ENCODE results near the gene SAPCD2.
A peak's percentile ranks its signal among the peaks of the same experiment; 100 is the strongest.
"Not testable (repeated sequence)": the region's sequence is repeated elsewhere in the genome, so short reads cannot be mapped to it uniquely, and the experiment has no call there.

The SAPCD2 gene

DNA sequence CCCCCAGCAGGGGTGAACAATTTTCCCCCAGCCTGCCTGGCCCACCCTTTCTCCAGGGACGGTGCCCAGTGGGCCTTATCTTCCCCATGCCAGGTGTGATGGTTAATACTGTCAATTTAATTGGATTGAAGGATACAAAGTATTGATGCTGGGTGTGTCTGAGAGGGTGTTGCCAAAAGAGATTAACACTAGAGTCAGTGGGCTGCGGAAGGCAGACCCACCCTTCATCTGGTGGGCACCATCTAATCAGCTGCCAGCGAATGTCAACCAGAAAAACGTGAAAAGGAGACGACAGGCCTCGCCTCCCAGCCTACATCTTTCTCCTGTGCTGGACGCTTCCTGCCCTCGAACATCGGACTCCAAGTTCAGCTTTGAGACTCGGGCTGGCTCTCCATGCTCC lies 32.9 kb downstream of the SAPCD2 start:
- in situ Hi-C loops (cut with HindIII; ENCODE audit: low sequenced_read_pairs), result loop anchor here (25.0 kb wide), 1 partner anchor 250 kb away; the partner anchor contains the start of genes CCDC183 and TMEM141
- TF ChIP-seq, protein P1, sequence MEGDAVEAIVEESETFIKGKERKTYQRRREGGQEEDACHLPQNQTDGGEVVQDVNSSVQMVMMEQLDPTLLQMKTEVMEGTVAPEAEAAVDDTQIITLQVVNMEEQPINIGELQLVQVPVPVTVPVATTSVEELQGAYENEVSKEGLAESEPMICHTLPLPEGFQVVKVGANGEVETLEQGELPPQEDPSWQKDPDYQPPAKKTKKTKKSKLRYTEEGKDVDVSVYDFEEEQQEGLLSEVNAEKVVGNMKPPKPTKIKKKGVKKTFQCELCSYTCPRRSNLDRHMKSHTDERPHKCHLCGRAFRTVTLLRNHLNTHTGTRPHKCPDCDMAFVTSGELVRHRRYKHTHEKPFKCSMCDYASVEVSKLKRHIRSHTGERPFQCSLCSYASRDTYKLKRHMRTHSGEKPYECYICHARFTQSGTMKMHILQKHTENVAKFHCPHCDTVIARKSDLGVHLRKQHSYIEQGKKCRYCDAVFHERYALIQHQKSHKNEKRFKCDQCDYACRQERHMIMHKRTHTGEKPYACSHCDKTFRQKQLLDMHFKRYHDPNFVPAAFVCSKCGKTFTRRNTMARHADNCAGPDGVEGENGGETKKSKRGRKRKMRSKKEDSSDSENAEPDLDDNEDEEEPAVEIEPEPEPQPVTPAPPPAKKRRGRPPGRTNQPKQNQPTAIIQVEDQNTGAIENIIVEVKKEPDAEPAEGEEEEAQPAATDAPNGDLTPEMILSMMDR (IDR thresholded peaks at IDR 0.05; ENCODE audit: low read depth, low read length, missing control alignments), result no peak
- no peak overlapping the region for H3K4me3 ChIP-seq (ENCODE audit: low read depth, low read length)
- no peak for DNase-seq (ENCODE audit: low read depth)

DNA sequence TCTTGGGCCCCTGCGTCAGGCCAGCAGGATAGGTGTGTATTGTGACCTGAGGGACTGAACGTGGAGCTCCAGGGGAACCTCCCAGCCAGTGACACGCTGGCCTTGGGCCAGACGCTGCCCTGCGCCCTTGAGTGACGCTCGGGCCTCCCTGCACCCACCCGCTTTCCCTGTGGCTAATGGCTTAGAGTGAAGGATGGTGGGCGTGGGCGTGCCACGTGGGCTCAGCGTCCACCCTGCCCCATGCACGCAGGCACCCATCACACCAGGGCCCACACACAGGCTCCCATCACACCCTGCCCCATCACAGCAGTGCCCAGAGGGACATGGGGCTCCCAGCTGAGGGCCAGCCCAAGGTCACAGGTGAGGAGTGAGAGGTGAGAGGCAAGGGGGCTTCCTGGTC lies 33.3 kb downstream of the SAPCD2 start:
- in situ Hi-C loops (cut with HindIII; ENCODE audit: low sequenced_read_pairs), result loop anchor here (25.0 kb wide), 1 partner anchor 250 kb away; the partner anchor contains the start of genes CCDC183 and TMEM141
- TF ChIP-seq, protein P1 (IDR thresholded peaks at IDR 0.05; ENCODE audit: low read depth, low read length, missing control alignments), result no peak
- no peak overlapping the region for H3K4me3 ChIP-seq (ENCODE audit: low read depth, low read length)
- DNase-seq (ENCODE audit: low read depth), result no peak

DNA sequence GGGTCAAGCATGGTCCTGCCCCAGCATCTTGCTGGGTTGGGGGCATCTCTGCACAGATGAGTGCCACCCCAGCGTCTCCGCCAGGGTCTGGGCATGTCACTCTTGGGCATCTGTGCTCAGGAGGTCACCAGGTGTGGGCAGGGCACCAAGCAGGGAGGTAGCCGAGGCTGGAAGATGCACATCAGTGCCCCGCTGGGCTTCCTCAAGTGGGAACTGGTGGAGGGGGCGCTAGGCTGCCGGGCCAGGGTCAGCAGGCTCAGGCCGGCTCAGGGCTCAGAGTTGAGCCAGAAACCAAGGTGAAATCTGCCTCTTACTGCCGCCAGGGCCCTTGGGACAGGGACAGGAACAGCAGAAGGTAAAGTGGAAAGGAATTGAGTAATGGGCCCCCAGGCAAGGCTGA lies 34.4 kb downstream of the SAPCD2 start:
- no peak for DNase-seq (ENCODE audit: low read depth)
- H3K4me3 ChIP-seq (ENCODE audit: low read depth, low read length), result no peak overlapping the region
- in situ Hi-C loops (cut with HindIII; ENCODE audit: low sequenced_read_pairs), result loop anchor here (25.0 kb wide), 1 partner anchor 249 kb away; the partner anchor contains the start of genes CCDC183 and TMEM141
- TF ChIP-seq, protein P1 (IDR thresholded peaks at IDR 0.05; ENCODE audit: low read depth, low read length, missing control alignments), result no peak

DNA sequence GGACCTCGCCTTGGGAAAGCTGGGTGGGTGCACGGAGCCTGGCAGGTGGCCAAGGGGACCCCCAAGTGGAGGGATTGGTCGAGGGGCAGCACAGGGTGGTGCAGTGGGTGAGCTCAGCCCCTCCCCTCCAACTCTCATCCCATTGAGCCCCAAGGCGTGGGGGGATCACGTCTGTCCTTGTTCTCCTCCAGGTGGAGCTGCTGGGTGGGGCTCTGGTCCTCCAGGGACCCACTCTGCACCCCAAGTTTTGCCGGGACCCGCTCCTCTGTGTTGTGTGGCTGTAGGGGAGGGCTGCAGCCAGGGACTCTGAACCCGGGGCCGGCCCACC lies 34.9 kb downstream of the SAPCD2 start:
- H3K4me3 ChIP-seq (ENCODE audit: low read depth, low read length), result no peak overlapping the region
- DNase-seq (ENCODE audit: low read depth), result no peak
- TF ChIP-seq, protein P1 (IDR thresholded peaks at IDR 0.05; ENCODE audit: low read depth, low read length, missing control alignments), result no peak
- in situ Hi-C loops (cut with HindIII; ENCODE audit: low sequenced_read_pairs), result loop anchor here (25.0 kb wide), 1 partner anchor 248 kb away; the partner anchor contains the start of genes CCDC183 and TMEM141

DNA sequence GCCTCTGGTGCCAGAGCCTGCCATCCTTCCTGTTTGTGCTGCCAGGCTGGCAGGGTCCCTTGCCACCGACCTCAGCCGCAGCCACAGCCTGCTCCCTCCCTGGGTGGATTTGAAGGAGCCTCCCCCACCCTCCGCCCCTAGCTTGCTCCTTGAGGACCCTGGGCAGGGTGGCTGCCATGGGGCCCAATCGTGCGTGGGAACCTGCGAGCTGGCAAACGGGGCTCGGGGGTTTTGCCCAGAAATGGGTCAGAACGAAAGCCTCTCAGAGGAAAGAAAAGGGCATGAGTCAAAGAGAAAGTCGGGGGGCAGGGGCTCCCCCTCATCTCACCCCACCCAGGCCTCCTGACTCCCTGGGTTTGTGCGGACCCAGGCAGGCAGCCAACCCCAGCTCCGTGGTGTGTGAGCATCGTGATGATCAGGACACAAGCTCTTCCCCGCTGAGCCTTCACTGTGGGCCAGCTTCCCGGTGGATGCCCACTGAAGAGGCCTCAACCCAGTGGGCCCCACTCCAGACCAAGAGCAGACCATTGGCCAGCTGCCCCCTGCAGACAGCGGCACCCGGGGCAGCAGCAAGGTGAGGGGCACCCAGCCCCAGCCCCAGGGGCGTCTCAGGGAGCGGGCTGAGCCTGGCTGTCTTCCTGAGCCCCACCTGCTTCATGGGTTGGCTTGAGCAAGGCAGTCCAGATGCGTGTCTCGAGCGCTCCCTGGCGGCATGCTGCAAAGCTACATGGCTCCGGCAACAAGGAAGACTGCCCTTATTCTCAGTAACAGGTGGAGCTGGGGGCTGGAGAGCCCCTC lies 35.4 kb downstream of the SAPCD2 start:
- TF ChIP-seq, protein P1 (IDR thresholded peaks at IDR 0.05; ENCODE audit: low read depth, low read length, missing control alignments), result peak; percentile 93
- in situ Hi-C loops (cut with HindIII; ENCODE audit: low sequenced_read_pairs), result loop anchor here (25.0 kb wide), 1 partner anchor 248 kb away; the partner anchor contains the start of genes CCDC183 and TMEM141
- no peak overlapping the region for H3K4me3 ChIP-seq (ENCODE audit: low read depth, low read length)
- DNase-seq (ENCODE audit: low read depth), result peak; percentile 63

DNA sequence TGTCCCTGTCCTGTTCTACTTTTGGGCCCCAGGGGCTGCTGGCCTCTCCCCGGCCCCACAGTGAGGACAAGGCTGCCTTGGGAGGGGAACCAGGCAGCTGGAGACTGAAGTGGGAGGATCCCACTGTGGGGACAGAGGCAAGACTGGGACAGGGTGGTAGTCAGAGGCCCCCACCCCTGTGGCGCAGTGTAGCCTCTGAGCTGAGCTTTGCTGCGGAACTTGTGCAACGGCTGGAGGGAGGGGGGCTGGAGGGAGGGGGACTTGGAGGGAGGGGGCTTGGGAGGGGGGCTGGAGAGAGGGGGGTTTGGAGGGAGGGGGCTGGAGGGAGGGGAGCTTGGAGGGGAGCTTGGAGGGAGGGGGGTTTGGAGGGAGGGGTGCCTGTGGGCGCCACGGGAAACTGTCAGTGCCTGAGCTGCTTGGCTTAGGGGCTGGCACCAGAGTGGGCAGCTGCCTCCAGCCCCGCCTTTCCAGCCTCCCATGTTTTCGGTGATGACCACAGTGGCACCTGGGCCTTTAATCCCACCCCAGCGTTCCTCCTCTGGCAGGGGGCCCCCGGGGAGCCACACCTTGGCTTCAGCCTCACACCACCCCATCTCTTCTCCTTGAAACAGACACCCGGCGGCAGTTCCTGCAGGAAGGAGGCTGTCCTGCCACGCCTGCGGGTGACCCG lies 36.2 kb downstream of the SAPCD2 start:
- TF ChIP-seq, protein P1 (IDR thresholded peaks at IDR 0.05; ENCODE audit: low read depth, low read length, missing control alignments), result no peak
- H3K4me3 ChIP-seq (ENCODE audit: low read depth, low read length), result no peak overlapping the region
- DNase-seq (ENCODE audit: low read depth), result no peak
- in situ Hi-C loops (cut with HindIII; ENCODE audit: low sequenced_read_pairs), result loop anchor here (25.0 kb wide), 1 partner anchor 247 kb away; the partner anchor contains the start of genes CCDC183 and TMEM141

DNA sequence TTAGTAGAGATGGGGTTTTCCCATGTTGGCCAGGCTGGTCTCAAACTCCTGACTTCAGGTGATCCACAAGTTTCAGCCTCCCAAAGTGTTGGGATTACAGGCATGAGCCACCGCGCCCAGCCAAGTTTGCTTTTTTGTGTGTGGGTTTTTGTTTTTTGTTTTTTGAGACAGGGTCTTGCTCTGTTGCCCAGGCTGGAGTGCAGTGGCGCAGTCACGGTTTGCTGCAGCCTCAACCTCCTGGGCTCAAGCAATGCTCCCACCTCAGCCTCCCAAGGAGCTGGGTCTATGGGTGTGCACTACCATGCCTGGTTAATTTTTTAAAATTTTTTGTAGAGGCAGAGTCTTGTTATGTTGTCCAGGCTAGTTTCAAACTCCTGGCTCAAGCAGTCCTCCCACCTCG lies 36.9 kb downstream of the SAPCD2 start:
- not testable (repeated sequence) for DNase-seq (ENCODE audit: low read depth); H3K4me3 ChIP-seq (ENCODE audit: low read depth, low read length)
- in situ Hi-C loops (cut with HindIII; ENCODE audit: low sequenced_read_pairs), result loop anchor here (25.0 kb wide), 1 partner anchor 246 kb away; the partner anchor contains the start of genes CCDC183 and TMEM141

Measured in astrocyte of the cerebellum (primary cell).